ENCODE results near the gene PUS1. TPM values are rescaled to one million over a fixed set of nuclear protein-coding genes. Genes with fewer than 3 reads are reported as not detected.

PUS1 gene
- total and polyA plus RNA-seq, 2 donors (not counting 1 experiment from before 2014, with no cell fraction given), result 50.1 to 99.5 TPM

DNA sequence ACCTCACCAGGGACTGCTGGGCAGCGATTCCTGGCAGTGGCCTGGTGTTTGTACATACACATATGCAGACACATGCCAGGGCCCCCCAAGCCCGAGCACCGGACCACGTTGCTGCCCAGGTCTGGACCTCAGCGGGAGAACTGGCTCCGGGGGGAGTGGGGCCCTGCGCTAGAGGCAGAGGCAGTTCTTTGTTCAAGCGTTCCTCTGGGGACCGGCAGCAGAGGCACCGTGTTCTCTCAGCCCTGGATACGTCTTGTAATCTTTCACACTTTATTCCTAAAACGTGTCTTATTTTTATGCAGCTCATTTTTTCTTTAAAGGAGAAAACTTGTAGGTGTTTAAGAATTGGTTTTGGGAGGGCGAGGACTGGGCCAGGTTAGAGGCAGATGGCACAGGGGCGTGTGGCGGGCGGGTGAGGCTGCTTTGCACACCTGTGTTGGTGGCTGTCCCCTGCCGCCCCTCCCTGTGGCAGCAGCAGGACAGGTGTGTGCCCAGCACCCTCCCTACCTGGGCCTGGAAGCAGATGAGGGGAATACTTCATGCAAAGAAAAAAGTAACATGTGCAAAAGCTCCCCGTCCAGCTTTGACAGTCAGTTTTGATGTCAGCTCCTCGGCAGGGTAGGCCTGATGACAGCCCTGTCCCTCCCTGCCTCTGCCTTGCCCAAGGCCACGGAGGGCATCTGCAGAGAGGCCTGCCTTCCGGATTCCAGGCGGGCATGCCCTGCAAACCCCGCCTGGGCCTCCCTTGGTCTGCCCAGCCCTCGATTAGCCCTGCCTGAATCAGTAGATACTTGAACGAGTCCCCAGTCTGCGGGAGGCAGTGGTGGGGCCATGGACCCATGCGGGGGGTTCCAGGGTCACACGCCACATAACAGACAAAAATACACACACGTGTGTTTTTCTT, 7.0 kb upstream of the PUS1 start:
- no peaks in the 10 kb centered on the region for H3K79me2 ChIP-seq (ENCODE audit: control insufficient read depth, insufficient read depth, low read length)
- no peaks in the 10 kb centered on the region for H4K20me1 ChIP-seq (ENCODE audit: control insufficient read depth, insufficient read depth, low read length, poor library complexity, severe bottlenecking)
- peak overlapping the region; percentile 27 for H3K27ac Mint-ChIP-seq
- H3K27me3 ChIP-seq (replicated peaks in 1 of 4; ENCODE audit: control extremely low read depth in 1 of 4, control insufficient read depth in 3 of 4, insufficient read depth in 4 of 4, low read length in 3 of 4), result no peaks in the 10 kb centered on the region
- H3K4me1 Mint-ChIP-seq, result peaks cover 32% of the 10 kb centered on the region
- no peaks in the 10 kb centered on the region for H3K27me3 Mint-ChIP-seq
- H3K4me2 ChIP-seq (replicated peaks; ENCODE audit: low read depth, low read length, poor library complexity, severe bottlenecking), result peak overlapping the region; percentile 76
- no peaks in the 10 kb centered on the region for H3K9me3 Mint-ChIP-seq (ENCODE audit: insufficient read depth)
- no peaks in the 10 kb centered on the region for H3K36me3 ChIP-seq (replicated peaks in 1 of 2; ENCODE audit: control extremely low read depth in 1 of 2, control insufficient read depth in 1 of 2, extremely low read depth in 1 of 2, insufficient read depth in 2 of 2, low read length in 1 of 2)
- H3K9ac ChIP-seq (ENCODE audit: low read length), result no peak overlapping the region
- H3K4me1 ChIP-seq (ENCODE audit: control insufficient read depth in 2 of 2, insufficient read depth in 2 of 2, low read length in 2 of 2), result peaks cover 23 to 33% of the 10 kb centered on the region in 2 donors
- ChIA-PET POLR2A (no interaction called here), CTCF (interaction anchor here (1.1 kb wide), 1 partner anchor 9 kb away, joined by 3 read pairs; no protein-coding TSS in a partner anchor)
- H2AFZ ChIP-seq (ENCODE audit: insufficient read depth, low read depth, low read length, poor library complexity, severe bottlenecking), result no peak overlapping the region
- TF ChIP-seq, protein P1, sequence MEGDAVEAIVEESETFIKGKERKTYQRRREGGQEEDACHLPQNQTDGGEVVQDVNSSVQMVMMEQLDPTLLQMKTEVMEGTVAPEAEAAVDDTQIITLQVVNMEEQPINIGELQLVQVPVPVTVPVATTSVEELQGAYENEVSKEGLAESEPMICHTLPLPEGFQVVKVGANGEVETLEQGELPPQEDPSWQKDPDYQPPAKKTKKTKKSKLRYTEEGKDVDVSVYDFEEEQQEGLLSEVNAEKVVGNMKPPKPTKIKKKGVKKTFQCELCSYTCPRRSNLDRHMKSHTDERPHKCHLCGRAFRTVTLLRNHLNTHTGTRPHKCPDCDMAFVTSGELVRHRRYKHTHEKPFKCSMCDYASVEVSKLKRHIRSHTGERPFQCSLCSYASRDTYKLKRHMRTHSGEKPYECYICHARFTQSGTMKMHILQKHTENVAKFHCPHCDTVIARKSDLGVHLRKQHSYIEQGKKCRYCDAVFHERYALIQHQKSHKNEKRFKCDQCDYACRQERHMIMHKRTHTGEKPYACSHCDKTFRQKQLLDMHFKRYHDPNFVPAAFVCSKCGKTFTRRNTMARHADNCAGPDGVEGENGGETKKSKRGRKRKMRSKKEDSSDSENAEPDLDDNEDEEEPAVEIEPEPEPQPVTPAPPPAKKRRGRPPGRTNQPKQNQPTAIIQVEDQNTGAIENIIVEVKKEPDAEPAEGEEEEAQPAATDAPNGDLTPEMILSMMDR (IDR thresholded peaks at IDR 0.05), result no peak
- TF ChIP-seq EZH2 (IDR thresholded peaks at IDR 0.05; ENCODE audit: borderline replicate concordance, insufficient read depth, low read depth, low read length, poor library complexity, severe bottlenecking), result no peak
- peaks cover 0 to 6% (median 0%) of the 10 kb centered on the region in 3 donors for H3K9me3 ChIP-seq (ENCODE audit: control extremely low read depth in 1 of 3, control insufficient read depth in 2 of 3, insufficient read depth in 1 of 3, low read length in 2 of 3)
- DNase-seq (no peak), ATAC-seq (ENCODE audit: low read depth) (no peak)
- WGBS (ENCODE audit: insufficient coverage), result 95% methylated on average over 18 of the region's 29 CpGs
- no peak overlapping the region for H3K4me3 ChIP-seq (ENCODE audit: control extremely low read depth in 1 of 5, extremely low read depth in 1 of 5, insufficient read depth in 1 of 5, low read depth in 2 of 5, low read length in 4 of 5)
- no peak overlapping the region for H3K4me3 Mint-ChIP-seq
- intact Hi-C loops (cut with micrococcal nuclease), result loop anchor here (10.0 kb wide), 4 partner anchors 97 to 1047 kb away; partner anchors contain the start of genes MMP17 and RAN
- H3K27ac ChIP-seq (ENCODE audit: low read length in 2 of 2), result no peak overlapping the region

DNA sequence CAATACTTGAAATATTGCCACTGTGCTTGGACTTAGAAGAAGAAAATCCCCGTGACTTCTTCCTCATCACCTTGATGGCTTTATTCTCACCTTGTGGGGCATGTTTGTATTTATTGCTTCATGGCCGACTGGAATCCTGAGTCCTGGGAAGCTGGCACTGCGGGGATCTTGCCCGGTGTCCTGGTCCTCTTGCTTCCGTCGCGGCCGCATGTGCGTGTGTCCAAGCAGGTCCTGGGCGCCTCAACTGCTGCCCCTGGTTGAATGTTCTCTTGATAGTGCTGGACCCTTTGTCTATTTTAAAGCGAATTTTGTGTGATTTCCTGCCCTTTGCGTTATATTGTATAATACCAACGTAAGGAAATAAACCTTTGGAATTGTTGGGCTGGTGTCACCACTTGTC, 6.3 kb upstream of the PUS1 start:
- H2AFZ ChIP-seq (ENCODE audit: insufficient read depth, low read depth, low read length, poor library complexity, severe bottlenecking), result no peak overlapping the region
- H3K4me1 ChIP-seq (ENCODE audit: control insufficient read depth in 2 of 2, insufficient read depth in 2 of 2, low read length in 2 of 2), result peaks cover 27 to 39% of the 10 kb centered on the region in 2 donors
- DNase-seq (no peak), ATAC-seq (ENCODE audit: low read depth) (no peak)
- peak overlapping the region; percentile 76 for H3K4me2 ChIP-seq (replicated peaks; ENCODE audit: low read depth, low read length, poor library complexity, severe bottlenecking)
- peak overlapping the region; percentile 27 for H3K27ac Mint-ChIP-seq
- H3K9me3 ChIP-seq (ENCODE audit: control extremely low read depth in 1 of 3, control insufficient read depth in 2 of 3, insufficient read depth in 1 of 3, low read length in 2 of 3), result peaks cover 0 to 13% (median 0%) of the 10 kb centered on the region in 3 donors
- no peaks in the 10 kb centered on the region for H3K27me3 ChIP-seq (replicated peaks in 1 of 4; ENCODE audit: control extremely low read depth in 1 of 4, control insufficient read depth in 3 of 4, insufficient read depth in 4 of 4, low read length in 3 of 4)
- H3K4me3 Mint-ChIP-seq, result peak overlapping the region; percentile 5
- H3K27me3 Mint-ChIP-seq, result no peaks in the 10 kb centered on the region
- H3K9ac ChIP-seq (ENCODE audit: low read length), result no peak overlapping the region
- CTCF ChIA-PET, result interaction anchor here (1.1 kb wide), 1 partner anchor 9 kb away, joined by 3 read pairs; no protein-coding TSS in a partner anchor
- intact Hi-C loops (cut with micrococcal nuclease), result loop anchor here (1.0 to 10.0 kb wide), 6 partner anchors 26 to 1048 kb away; partner anchors contain the start of genes EP400, MMP17 and RAN
- no peak for TF ChIP-seq EZH2 (IDR thresholded peaks at IDR 0.05; ENCODE audit: borderline replicate concordance, insufficient read depth, low read depth, low read length, poor library complexity, severe bottlenecking)
- POLR2A ChIA-PET, result interaction anchor here (1.9 kb wide), 1 partner anchor 27 kb away, joined by 7 read pairs; no protein-coding TSS in a partner anchor
- peaks cover 35% of the 10 kb centered on the region for H3K4me1 Mint-ChIP-seq
- H3K79me2 ChIP-seq (ENCODE audit: control insufficient read depth, insufficient read depth, low read length), result no peaks in the 10 kb centered on the region
- peak overlapping the region; percentile 61 to 64 for H3K27ac ChIP-seq (ENCODE audit: low read length in 2 of 2)
- H3K36me3 ChIP-seq (replicated peaks in 1 of 2; ENCODE audit: control extremely low read depth in 1 of 2, control insufficient read depth in 1 of 2, extremely low read depth in 1 of 2, insufficient read depth in 2 of 2, low read length in 1 of 2), result no peaks in the 10 kb centered on the region
- WGBS (ENCODE audit: insufficient coverage), result 93% methylated on average over 12 of the region's 13 CpGs
- H3K9me3 Mint-ChIP-seq (ENCODE audit: insufficient read depth), result no peaks in the 10 kb centered on the region
- H4K20me1 ChIP-seq (ENCODE audit: control insufficient read depth, insufficient read depth, low read length, poor library complexity, severe bottlenecking), result no peaks in the 10 kb centered on the region
- H3K4me3 ChIP-seq (ENCODE audit: control extremely low read depth in 1 of 5, extremely low read depth in 1 of 5, insufficient read depth in 1 of 5, low read depth in 2 of 5, low read length in 4 of 5), result no peak overlapping the region
